K562 (cell line): ENCODE measurements around the gene ARRDC5. TPM values are rescaled to one million over a fixed set of nuclear protein-coding genes. Genes with fewer than 3 reads are reported as not detected.

ENCODE experiments used
- ATAC-seq: fragments of 200-7000 bp; cut with Tn5 transposase; 3 replicates; pipeline ENCODE4 v1.9.1; 2020; ENCODE audit warnings: moderate library complexity
- BruUV-seq: library from RNA; stranded (reverse); fragments of 400-500 nt; replicated peaks from 2 replicates; lab custom pipeline; 2021; lab: Mats Ljungman, UMichigan
- CTCF ChIA-PET: fragments of 300-600 bp; formaldehyde crosslinking; extraction: SDS; loops from one replicate; lab custom pipeline; 2021; ENCODE audit warnings: low intra/inter-chr PET ratio; lab: Yijun Ruan, JAX
- POLR2A ChIA-PET: fragments of 300-600, 350-650 bp; sonication (Branson Sonifier 250); formaldehyde crosslinking; extraction: SDS; loops from one replicate; lab custom pipeline; 2021; ENCODE audit warnings: antibody characterized with exemption, inconsistent platforms; lab: Yijun Ruan, JAX
- DNase-seq, 4 experiments: peaks; one replicate each; pipeline versions ENCODE4 v3.0.0 to v3.0.0-alpha.2; 2011 to 2018; ENCODE audit warnings: low spot score in 3 of 4, mixed read lengths in 3 of 4; ENCODE audit errors: extremely low read depth in 1 of 4
- FAIRE-seq: peaks from 2 replicates; lab custom pipeline; 2011; peaks lifted over from hg19 to GRCh38; lab: Jason Lieb, UNC
- H2AFZ ChIP-seq: 2 replicates; pipeline ENCODE4 v1.6.0; 2011; ENCODE audit warnings: low read depth, low read length, control low read depth, inconsistent platforms
- H3K27ac ChIP-seq: fragments of 200-600 bp; 3 replicates; pipeline ENCODE4 v1.8.0; 2011; ENCODE audit warnings: low read depth, mild to moderate bottlenecking, control low read depth, inconsistent platforms, low read length, moderate library complexity, mixed read lengths; ENCODE audit errors: extremely low read depth
- H3K27me3 ChIP-seq, 2 experiments: fragments of 300-600 bp in 1 of 2; 2 replicates in 1 of 2; 3 replicates in 1 of 2; pipeline versions ENCODE4 v1.6.0 to v1.8.0; 2011; ENCODE audit warnings: inconsistent platforms in 2 of 2, low read length in 2 of 2, mild to moderate bottlenecking in 1 of 2, mixed read lengths in 1 of 2, moderate library complexity in 1 of 2; ENCODE audit not compliant: control insufficient read depth in 2 of 2, insufficient read depth in 2 of 2
- H3K36me3 ChIP-seq: fragments of 300-600 bp; 3 replicates; pipeline ENCODE4 v1.8.0; 2011; ENCODE audit warnings: mild to moderate bottlenecking, low read length, inconsistent platforms; ENCODE audit not compliant: control insufficient read depth, insufficient read depth
- H3K4me1 ChIP-seq, 2 experiments: fragments of 200-600 bp in 1 of 2; replicated peaks in 1 of 2; 2 replicates in 1 of 2; 3 replicates in 1 of 2; pipeline versions ENCODE4 v1.5.1 to v1.8.0; 2011; ENCODE audit warnings: inconsistent platforms in 2 of 2, low read length in 2 of 2, mild to moderate bottlenecking in 1 of 2, mixed read lengths in 1 of 2, moderate library complexity in 1 of 2; ENCODE audit not compliant: control insufficient read depth in 2 of 2, insufficient read depth in 2 of 2
- H3K4me2 ChIP-seq: 2 replicates; pipeline ENCODE4 v1.6.1; 2011; ENCODE audit warnings: low read length, control low read depth, inconsistent platforms, mixed read lengths; ENCODE audit not compliant: insufficient read depth
- H3K4me3 ChIP-seq: fragments of 200-600 bp; sonication (generic), shearing (Covaris generic); 2 replicates; pipeline ENCODE4 v1.5.1; 2016; ENCODE audit warnings: control low read depth, inconsistent platforms
- H3K79me2 ChIP-seq: fragments of 200-600 bp; 3 replicates; pipeline ENCODE4 v1.8.0; 2011; ENCODE audit warnings: low read length, inconsistent platforms; ENCODE audit not compliant: control insufficient read depth, insufficient read depth
- H3K9ac ChIP-seq, 2 experiments: 2 replicates each; pipeline versions ENCODE4 v1.6.0 to v1.6.1; 2011; ENCODE audit warnings: low read depth in 2 of 2, low read length in 2 of 2, control low read depth in 1 of 2, inconsistent platforms in 1 of 2, mild to moderate bottlenecking in 1 of 2, mixed read lengths in 1 of 2; ENCODE audit not compliant: insufficient read depth in 1 of 2
- H3K9me1 ChIP-seq: one replicate; pipeline ENCODE4 v1.6.0; 2011; ENCODE audit warnings: inconsistent platforms, mild to moderate bottlenecking, low read length, moderate library complexity; ENCODE audit not compliant: control insufficient read depth, insufficient read depth
- H3K9me3 ChIP-seq: replicated peaks from 2 replicates; pipeline ENCODE4 v1.5.1; 2011; ENCODE audit warnings: low read depth, low read length, inconsistent platforms; ENCODE audit not compliant: control insufficient read depth, insufficient read depth
- H4K20me1 ChIP-seq: replicated peaks from 2 replicates; pipeline ENCODE4 v1.6.1; 2011; ENCODE audit warnings: low read length, inconsistent platforms, mixed read lengths; ENCODE audit not compliant: control insufficient read depth, insufficient read depth
- HDAC2 ChIP-seq: fragments of 450-650 bp; IDR thresholded peaks from 2 replicates; pipeline ENCODE4 v1.6.1; 2016; ENCODE audit warnings: mild to moderate bottlenecking
- KLF13 ChIP-seq: fragments of 450-650 bp; IDR thresholded peaks from 2 replicates; pipeline ENCODE4 v1.6.1; 2016; ENCODE audit warnings: missing genetic modification characterization, low read depth, mild to moderate bottlenecking, missing compliant biosample characterization, moderate library complexity, borderline replicate concordance
- POLR2G ChIP-seq: fragments of 200-400 bp; formaldehyde crosslinking; IDR thresholded peaks from 2 replicates; pipeline ENCODE4 v1.6.1; 2017; ENCODE audit warnings: low read depth, mild to moderate bottlenecking, antibody characterized with exemption, low read length, moderate library complexity
- SPI1 ChIP-seq: IDR thresholded peaks from 2 replicates; pipeline ENCODE4 v1.6.1; 2011; ENCODE audit warnings: low read depth, low read length, control low read depth, borderline replicate concordance
- WGBS: fragments of 100-300 bp; shearing (Covaris generic); methylation state at CpG from one replicate; pipeline ENCODE4 v1.1.6; 2016; ENCODE audit warnings: low coverage, mixed read lengths; ENCODE audit not compliant: insufficient coverage; ENCODE audit errors: missing lambda C conversion rate; 5-methylcytosine and 5-hydroxymethylcytosine counted together
- in situ Hi-C: fragments of 300-500 bp; cut with MboI; formaldehyde crosslinking; loops from 4 replicates; pipeline ENCODE4 v1.15.0; 2018; ENCODE audit warnings: inconsistent platforms, mixed read lengths
- intact Hi-C: fragments of 100-400 bp; cut with micrococcal nuclease; formaldehyde crosslinking; loops from 2 replicates; pipeline ENCODE4 v1.14.2; 2022
- polyA plus RNA-seq, 8 experiments: library from polyadenylated mRNA; depleted of rRNA in 4 of 8; stranded (reverse) in 5 of 8; unstranded in 3 of 8; fragments of >200 nt; fragmentation: Nextera tagmentation in 2 of 8; fragmentation: Illumina TruSeq in 1 of 8; extraction: Ambion mirVana in 2 of 8; extraction: Trizol in 1 of 8; gene quantifications; 2 replicates each; pipeline versions ENCODE4 v1.2.1 to v1.2.3, GENCODE V29; 2011 to 2014; ENCODE audit warnings: inconsistent platforms in 1 of 8, missing spikeins in 1 of 8
- total RNA-seq, 7 experiments: library from RNA; depleted of rRNA in 6 of 7; stranded (reverse); fragments of >200 nt in 6 of 7; fragmentation: Illumina TruSeq in 2 of 7; extraction: Trizol in 2 of 7; gene quantifications; 2 replicates each; pipeline versions ENCODE4 v1.2.1 to v1.2.3, GENCODE V29; 2011 to 2021; ENCODE audit warnings: low replicate concordance in 1 of 7

The ARRDC5 gene
- total and polyA plus RNA-seq, 9 of the 15 experiments (the other 6 are each of a cell fraction or from before 2014, with no cell fraction given) = not detected

DNA sequence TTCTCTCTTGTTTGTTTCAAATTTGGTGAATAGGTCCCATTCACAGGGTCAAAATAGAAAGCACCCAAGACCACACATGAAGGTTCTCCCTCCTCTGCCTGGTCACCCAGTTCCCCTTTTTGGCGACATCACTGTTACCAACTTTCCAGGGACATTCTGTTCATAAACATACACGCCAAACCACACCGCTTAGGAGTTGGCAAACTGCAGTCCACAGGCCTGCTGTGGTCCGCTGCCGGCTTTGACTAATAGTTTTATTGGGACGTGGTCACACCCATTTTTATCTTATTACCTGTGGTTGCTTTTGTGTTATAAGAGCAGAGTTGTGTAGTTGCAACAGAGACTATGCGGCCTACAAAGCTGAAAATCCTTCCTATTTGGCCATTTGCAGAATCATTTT is 30.8 kb upstream of the ARRDC5 start:
- Histone ChIP-seq H4K20me1 (no peaks in the 10 kb centered on the region), H3K9me3 (no peaks in the 10 kb centered on the region), H3K27ac (no peak overlapping the region), H3K4me2 (no peak overlapping the region), H3K4me3 (no peak overlapping the region), H3K9me1 (no peaks in the 10 kb centered on the region), H3K27me3 (no peaks in the 10 kb centered on the region), H2AFZ (no peak overlapping the region), H3K9ac (no peak overlapping the region), H3K4me1 (peaks cover 0 to 12% of the 10 kb centered on the region in 2 experiments; a peak in 3 of 5 replicates), H3K36me3 (peaks cover 92% of the 10 kb centered on the region; the same call in 2 of the 3 replicates), H3K79me2 (peaks cover 5% of the 10 kb centered on the region; the same call in 2 of the 3 replicates)
- POLR2A ChIA-PET = interaction anchor here (0.5 to 0.6 kb wide), 2 partner anchors 11 to 366 kb away, joined by 3 read pairs; no protein-coding TSS in a partner anchor
- in situ Hi-C loops (no loop called here), intact Hi-C loops (no loop called here)
- FAIRE-seq (no peak), DNase-seq (no peak), ATAC-seq (no peak)
- WGBS = 75% methylated on average over 7 of the region's 7 CpGs
- BruUV-seq = no TSS peak
- TF ChIP-seq SPI1 (peak; percentile 72), HDAC2 (no peak)
- CTCF ChIA-PET = no interaction called here

DNA sequence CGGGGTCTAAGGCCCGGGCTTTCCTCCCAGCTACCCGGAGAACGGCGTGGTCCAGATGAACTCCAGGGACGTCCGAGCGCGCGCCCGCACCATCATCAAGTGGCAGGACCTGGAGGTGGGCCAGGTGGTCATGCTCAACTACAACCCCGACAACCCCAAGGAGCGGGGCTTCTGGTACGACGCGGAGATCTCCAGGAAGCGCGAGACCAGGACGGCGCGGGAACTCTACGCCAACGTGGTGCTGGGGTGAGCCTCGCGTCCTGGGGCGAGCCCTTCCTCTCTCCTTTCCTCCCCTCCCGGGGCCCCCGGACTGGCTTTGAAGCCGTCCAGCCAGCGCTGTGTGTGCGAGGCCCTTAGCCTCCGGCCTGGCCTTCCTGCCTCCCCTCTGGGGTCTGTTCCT is 30.0 kb upstream of the ARRDC5 start:
- TF ChIP-seq KLF13 (no peak), POLR2G (0 out of 2 replicates have a peak, but pooled peaks have one; percentile 18)
- Histone ChIP-seq H3K9me1 (peaks cover 4% of the 10 kb centered on the region), H3K9ac (no peak overlapping the region; a peak in 1 of 4 replicates), H3K4me2 (no peak overlapping the region), H2AFZ (no peak overlapping the region), H3K79me2 (peaks cover 11% of the 10 kb centered on the region), H3K4me3 (no peak overlapping the region), H3K27me3 (no peaks in the 10 kb centered on the region), H4K20me1 (no peaks in the 10 kb centered on the region), H3K27ac (no peak overlapping the region), H3K36me3 (peaks cover 93% of the 10 kb centered on the region; the same call in 2 of the 3 replicates), H3K4me1 (peaks cover 1 to 18% of the 10 kb centered on the region in 2 experiments; a peak in 4 of 5 replicates), H3K9me3 (no peaks in the 10 kb centered on the region)
- intact Hi-C loops (no loop called here), in situ Hi-C loops (no loop called here)
- BruUV-seq = no TSS peak
- no peak for ATAC-seq
- FAIRE-seq = no peak
- POLR2A ChIA-PET = interaction anchor here (0.6 kb wide), 1 partner anchor 10 kb away, joined by 3 read pairs; no protein-coding TSS in a partner anchor
- CTCF ChIA-PET = no interaction called here
- WGBS = 96% methylated on average over 16 of the region's 32 CpGs
- DNase-seq = no peak
